OCI-LY1 (cell line): ENCODE data around the gene SLC25A42.

Experiments
- EZH2 ChIP-seq: fragments of 200-600 bp; sonication (generic), shearing (Covaris generic); IDR thresholded peaks from 2 replicates; pipeline ENCODE4 v1.8.0; 2017; ENCODE audit warnings: borderline replicate concordance, mixed run types, mild to moderate bottlenecking, antibody characterized with exemption, low read length, moderate library complexity, mixed read lengths
- TF ChIP-seq, protein P1 (sequence below): fragments of 200-600 bp; sonication (generic), shearing (Covaris generic); IDR thresholded peaks from 2 replicates; pipeline ENCODE4 v1.5.1; 2017; ENCODE audit warnings: mild to moderate bottlenecking, antibody characterized with exemption, low read length, moderate library complexity, mixed read lengths

DNA sequence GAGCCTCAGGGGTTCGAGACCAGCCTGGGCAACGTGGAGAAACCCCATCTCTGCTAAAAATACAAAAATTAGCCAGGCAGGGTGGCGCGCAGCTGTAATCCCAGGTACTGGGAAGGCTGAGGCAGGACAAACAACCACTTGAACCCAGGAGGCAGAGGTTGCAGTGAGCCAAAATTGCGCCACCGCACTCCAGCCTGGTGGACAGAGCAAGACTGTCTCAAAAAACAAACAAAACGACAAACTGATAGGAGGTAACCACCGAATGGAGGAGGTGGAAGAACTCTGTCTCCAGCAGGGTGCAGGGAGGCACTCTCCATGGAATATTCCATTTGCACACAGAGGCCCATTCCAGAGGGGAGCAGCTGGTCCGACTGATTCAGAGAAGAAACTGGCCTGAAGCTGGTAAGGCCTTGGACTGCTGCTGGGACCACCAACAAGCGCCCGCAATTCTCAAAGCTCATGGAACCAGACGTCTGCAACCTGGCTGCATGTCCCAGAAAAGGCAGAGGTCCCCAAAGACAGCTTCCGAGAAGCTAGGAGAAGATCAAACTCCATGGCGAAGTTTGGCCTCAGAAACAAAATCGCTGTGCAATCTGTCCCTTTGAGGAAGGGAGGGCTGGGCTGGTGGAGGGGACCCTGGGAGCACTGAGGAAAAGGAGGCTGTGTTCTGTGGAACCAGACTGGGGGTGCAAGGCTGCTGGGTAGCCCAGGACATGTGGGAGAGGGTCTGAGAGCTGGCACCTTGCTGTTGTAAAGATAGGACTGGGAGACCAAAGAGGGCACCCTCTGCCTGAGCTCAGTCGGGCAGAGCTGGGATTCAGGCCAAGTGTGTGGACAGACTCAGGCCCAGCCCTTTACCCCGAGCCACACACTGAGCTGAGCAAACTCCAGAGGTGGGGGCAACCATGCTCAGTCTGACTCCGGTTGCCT is 35.2 kb downstream of the SLC25A42 start:
- no peak for TF ChIP-seq EZH2
- TF ChIP-seq, protein P1, sequence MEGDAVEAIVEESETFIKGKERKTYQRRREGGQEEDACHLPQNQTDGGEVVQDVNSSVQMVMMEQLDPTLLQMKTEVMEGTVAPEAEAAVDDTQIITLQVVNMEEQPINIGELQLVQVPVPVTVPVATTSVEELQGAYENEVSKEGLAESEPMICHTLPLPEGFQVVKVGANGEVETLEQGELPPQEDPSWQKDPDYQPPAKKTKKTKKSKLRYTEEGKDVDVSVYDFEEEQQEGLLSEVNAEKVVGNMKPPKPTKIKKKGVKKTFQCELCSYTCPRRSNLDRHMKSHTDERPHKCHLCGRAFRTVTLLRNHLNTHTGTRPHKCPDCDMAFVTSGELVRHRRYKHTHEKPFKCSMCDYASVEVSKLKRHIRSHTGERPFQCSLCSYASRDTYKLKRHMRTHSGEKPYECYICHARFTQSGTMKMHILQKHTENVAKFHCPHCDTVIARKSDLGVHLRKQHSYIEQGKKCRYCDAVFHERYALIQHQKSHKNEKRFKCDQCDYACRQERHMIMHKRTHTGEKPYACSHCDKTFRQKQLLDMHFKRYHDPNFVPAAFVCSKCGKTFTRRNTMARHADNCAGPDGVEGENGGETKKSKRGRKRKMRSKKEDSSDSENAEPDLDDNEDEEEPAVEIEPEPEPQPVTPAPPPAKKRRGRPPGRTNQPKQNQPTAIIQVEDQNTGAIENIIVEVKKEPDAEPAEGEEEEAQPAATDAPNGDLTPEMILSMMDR = no peak
